HG03571 (cell line): ENCODE measurements around the gene ANXA9.

Experiments
- ATAC-seq: cut with Tn5 transposase; IDR thresholded peaks from one replicate; pipeline ENCODE4 v1.9.1; 2021; ENCODE audit not compliant: unreplicated experiment

The ANXA9 gene

DNA sequence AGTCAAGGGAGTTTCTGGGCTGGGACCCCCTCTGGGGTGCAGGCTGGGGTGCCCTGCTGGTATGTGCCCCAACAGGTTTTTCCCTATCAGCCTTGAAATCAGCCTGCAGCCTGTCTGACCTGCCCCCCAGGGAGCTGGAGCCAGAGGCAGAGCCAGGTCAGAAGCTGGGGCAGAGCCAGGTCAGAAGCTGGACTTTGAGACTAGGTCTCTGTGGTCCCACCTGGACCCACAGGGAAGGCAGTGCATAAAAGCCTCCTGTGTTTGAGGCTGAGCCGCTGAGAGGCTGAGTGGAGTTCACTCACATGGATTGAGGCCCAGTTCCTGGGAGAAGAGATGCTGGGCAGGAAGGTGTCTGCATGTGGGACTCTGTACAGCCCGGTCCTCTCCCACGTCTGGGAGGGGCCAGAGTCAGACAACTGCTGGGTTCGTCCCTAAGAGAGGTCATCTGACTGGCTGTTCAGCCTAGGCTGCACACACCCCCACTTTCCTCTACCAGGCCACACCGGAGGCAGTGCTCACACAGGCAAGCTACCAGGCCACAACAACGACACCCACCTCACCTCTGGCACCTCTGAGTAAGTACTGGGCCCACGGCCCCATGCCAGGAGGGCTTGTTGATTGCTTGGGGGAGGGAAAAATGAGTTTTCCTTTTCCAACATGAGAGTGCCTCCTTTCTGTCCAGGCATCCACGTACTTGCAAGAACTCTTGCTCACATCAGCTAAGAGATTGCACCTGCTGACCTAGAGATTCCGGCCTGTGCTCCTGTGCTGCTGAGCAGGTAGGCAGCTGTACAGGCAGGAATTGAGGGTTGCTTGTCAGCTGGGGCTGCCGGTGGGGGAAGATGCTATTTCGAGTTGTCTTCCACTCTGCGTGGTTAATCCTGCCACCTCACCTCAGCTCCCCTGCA, at the start of gene ANXA9:
ANXA9 (plus strand) TSS at position 488 of the 908 bp plus-strand sequence. CDS start 814 bp downstream, outside the sequence.
- ATAC-seq, result no peak

DNA sequence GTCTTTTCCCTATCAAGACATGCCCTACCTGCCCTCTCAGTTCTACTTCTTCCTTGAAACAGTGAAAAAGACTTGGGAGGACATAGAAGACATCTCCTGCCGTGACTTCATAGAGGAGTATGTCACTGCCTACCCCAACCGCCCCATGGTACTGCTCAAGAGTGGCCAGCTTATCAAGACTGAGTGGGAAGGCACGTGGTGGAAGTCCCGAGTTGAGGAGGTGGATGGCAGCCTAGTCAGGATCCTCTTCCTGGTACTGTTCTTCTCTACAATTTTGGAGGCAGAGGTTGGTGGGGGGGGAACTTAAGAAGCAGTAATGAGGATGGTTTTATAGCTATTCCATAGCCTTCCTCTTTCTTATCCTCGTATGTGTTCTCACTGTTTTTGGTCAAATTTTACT, 37.2 kb upstream of the ANXA9 start:
- ATAC-seq, result no peak

GRCh38 chr1:150954708-150955107, 27.4 kb upstream of the ANXA9 start:
- ATAC-seq, result no peak

- no peak for ATAC-seq
Measured at GRCh38 chr1:150955280-150955679, 26.8 kb upstream of the ANXA9 start.

GRCh38 chr1:150957666-150958065, 24.4 kb upstream of the ANXA9 start:
- no peak for ATAC-seq

DNA sequence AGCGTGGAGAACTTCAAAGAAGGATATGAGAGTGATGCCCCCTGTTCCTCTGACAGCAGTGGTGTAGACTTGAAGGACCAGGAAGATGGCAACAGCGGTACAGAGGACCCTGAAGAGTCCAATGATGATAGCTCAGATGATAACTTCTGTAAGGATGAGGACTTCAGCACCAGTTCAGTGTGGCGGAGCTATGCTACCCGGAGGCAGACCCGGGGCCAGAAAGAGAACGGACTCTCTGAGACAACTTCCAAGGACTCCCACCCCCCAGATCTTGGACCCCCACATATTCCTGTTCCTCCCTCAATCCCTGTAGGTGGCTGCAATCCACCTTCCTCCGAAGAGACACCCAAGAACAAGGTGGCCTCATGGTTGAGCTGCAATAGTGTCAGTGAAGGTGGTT, 21.4 kb upstream of the ANXA9 start:
- ATAC-seq, result no peak

GRCh38 chr1:150961756-150962155, 20.3 kb upstream of the ANXA9 start:
- ATAC-seq, result no peak

DNA sequence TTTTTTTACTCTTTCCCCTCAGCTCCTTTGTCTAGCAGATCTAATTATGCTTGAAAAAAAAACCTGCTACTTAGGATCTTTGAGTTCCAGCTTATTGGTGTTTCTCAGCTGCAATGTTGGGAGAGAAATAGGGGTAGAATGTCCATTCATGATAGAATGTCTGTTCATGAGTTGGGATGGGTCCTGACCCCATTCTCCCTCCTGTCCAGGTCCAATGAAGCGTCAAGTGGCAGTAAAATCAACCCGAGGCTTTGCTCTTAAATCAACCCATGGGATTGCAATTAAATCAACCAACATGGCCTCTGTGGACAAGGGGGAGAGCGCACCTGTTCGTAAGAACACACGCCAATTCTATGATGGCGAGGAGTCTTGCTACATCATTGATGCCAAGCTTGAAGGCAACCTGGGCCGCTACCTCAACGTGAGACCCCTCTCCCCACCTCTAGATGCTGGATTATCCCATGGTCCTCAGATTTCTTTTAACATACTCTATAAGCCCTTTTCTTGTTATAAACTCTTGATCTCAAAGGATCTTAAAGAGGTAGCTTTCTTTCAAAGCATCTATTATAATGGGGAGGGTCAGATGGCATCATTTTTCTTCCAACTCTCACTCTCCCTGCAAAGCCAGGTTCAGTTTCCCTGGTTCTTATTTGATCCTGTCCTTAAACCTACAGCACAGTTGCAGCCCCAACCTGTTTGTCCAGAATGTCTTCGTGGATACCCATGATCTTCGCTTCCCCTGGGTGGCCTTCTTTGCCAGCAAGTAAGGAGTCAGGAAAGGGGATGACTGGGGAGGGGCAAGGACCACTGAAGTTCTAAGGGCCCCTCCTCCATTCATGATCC, 18.6 kb upstream of the ANXA9 start:
- ATAC-seq, result no peak

DNA sequence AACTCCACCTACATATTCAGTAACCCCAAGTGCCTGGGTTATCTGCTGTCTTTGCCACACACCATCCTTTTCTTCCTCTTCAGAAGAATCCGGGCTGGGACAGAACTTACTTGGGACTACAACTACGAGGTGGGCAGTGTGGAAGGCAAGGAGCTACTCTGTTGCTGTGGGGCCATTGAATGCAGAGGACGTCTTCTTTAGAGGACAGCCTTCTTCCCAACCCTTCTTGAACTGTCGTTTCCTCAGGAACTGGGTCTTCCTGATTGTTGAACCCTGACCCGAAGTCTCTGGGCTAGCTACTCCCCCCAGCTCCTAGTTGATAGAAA, 18.0 kb upstream of the ANXA9 start:
- no peak for ATAC-seq

DNA sequence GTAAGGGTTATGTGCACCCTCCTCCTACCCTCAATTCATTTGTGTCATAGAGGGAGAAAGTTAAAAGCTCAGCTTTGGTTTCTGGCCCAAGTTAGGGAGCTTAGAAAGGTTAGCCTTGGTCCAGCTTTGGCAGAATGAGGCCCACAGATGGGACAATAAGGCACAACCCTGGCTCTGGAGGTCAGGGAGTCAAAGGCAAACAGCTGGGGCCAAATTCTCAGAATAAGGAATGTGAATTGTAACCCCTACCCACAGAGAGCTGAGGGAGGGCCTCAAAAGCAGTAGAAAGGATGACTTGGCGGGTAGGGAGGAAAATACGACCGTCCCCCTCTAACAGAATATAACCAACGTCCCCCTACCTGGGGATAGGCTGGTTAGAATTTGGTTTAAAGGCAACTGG, 16.5 kb upstream of the ANXA9 start:
- ATAC-seq, result no peak

GRCh38 chr1:150966011-150966410, 16.1 kb upstream of the ANXA9 start:
- ATAC-seq, result no peak

DNA sequence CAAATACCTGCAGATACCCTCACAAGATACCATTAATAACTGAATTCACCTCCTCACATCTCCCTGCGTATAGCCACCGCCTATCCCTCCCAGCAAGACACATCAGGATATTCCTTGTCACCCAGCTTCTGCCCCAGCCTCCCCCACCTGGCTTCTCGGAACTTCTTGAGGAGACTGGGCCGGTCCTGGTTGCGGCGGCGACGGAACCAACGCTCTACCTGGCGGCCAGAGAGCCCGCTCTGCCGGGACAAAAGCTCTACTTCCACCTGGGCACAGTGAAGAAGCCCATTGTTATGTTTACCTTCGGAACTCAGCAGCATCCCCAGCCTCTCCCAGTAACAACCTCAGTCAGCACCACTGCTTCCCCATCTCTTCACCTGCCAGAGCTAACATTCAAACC, 14.2 kb upstream of the ANXA9 start:
- ATAC-seq, result no peak

- no peak for ATAC-seq
Measured at GRCh38 chr1:150968491-150968890, 13.6 kb upstream of the ANXA9 start.

DNA sequence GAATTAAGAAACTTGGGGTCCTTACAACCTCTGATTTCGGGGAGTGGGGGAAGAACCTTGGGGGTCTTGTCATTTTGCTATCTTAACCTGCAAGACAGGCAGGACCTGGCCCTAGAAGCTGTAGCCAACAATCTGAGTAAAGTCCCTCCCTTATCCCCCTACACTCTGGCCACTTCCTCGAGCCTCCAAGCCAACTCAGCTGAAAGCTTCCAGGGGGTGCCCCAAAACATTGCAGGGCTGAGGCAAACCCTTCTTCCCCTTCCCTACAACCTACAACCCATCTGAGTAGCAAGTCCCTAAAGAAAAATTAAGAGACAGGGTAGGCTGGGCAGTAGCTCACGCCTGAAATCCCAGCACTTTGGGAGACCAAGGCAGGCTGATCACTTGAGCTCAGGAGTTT, 12.5 kb upstream of the ANXA9 start:
- no peak for ATAC-seq

GRCh38 chr1:150970808-150971582, 11.1 kb upstream of the ANXA9 start:
- ATAC-seq, result no peak

- ATAC-seq, result no peak
Measured at GRCh38 chr1:150971583-150972416, 10.3 kb upstream of the ANXA9 start.

DNA sequence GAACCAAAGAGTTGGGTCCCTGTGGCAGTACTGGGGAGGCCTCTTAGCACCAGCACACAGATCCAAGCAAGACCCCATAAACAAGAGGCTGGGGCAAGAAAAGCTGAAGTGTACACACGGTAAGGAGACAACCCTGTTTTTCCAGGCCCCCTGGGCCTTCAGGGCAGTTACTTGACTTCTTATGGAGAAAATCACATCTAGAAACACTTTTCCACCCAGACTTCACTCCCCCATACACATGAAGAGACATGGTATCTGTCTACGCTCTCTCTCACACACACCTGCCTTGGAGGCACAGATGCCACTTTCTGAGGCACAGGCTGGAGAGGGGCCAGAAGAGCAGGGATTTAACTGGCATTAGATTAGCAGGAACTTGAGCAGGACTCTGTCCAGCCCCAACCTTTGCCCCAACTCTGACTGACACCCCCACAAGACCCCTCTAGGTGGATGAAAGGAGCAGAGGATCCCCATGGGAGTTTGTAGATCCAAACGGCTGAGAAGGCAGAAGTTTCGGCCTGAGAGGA, 9.6 kb upstream of the ANXA9 start:
- no peak for ATAC-seq

- no peak for ATAC-seq
Measured at GRCh38 chr1:150973258-150973835, 8.7 kb upstream of the ANXA9 start.

DNA sequence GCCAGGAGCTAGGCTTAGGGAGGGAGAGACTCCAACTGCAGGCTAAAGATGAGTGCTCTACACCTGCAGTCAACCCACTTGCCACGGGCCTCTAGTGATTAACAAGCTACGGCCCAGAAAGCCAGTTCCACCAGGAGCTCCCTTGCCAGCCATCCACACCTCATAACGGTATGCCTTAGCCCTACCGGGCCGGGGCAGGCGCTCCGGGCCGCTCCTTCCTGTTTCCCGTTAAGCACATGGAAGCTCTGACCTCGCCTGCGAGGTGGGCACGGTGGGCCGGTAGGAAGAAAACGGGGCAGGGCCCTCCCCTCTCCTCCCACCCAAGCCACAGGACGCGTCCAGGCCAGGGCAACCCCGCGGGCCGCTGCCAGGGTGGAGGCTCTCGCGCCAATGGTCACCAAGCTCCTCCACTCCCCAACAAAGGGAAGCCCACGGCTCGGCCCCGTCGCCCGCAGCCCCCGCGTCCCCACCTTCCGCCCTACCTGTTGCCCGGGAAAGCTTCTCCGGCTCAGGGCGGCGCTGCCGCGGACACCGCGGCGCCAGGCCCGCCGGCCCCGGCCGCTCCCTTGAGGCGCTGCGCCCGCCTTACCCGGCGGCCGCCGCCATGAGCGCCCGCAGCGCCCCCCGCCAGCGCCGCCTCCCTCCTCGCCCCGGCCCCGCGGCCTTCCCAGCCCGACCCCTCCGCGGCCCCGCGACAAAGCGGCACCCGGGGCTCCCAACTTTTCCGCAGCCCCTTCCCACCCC, 8.1 kb upstream of the ANXA9 start:
- peak; percentile 44 for ATAC-seq
